Stimulated activated CD4-positive, alpha-beta T cell treated with anti-CD3 and anti-CD28 coated beads, Interleukin-2, amount 100 ng/mL, for 24 hours (primary cell): Measurements from ENCODE around the gene POU6F2.
"Not testable (repeated sequence)": the region's sequence is repeated elsewhere in the genome, so short reads cannot be mapped to it uniquely, and the experiment has no call there.

Experiments used
- DNase-seq, 2 donors: peaks; one replicate each; pipeline ENCODE4 v3.0.0-alpha.2; 2020

POU6F2 gene

DNA sequence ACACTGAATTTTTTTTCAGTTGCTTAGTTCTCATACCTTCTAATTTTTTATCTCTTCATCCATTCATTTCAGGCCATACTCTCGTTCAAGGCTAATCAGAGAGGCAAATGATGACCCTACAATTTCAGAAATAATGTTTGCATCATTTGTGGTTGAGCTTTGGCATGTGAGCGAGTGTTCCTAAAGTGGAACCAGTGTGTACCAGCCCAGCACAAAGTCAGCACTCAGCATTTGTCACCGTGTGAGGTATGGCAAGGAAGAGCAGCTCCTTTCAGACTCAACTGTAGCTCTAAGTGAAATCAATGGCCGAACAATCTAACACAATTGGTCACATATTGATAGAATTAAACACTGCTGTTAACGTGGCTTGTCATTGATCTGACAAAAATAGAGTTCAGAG lies 154.6 kb downstream of the POU6F2 start:
- no peak for DNase-seq

DNA sequence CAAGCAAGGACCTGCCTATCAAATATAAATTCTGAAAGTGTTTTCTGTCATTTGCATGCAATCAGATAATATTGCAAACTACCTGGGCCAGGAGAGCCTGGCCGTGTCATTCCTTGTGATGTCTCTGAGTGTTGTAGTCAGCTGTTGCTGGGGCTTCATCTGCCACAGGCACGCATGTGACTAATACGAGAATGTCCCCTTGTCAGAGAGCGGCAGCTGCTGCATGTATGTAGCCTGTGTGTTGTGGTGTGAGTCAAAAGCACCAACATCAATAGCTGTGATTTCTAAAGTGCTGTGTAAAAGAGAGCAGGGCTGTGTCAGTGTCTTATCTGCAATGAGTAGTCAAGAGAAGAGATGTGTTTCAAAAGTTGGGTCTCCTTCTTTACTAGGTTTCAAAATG lies 155.4 kb downstream of the POU6F2 start:
- DNase-seq: no peak

DNA sequence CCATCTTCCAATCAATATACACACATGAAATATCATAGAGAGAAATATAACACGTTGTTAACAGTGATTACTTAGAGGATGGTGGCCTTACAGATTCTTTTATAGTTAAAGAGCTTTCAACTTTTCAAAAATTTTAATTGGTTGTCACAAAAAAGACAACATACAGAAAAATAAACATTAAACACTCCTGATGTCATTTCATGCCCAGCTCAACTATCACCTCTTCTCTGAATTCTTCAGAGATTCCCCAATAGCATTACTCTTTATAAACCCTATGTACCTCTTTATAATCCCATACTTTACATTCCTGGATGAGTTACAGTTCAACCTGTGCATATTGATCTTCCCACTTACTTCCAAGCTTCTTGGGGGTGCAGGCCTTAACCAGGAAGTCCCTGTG lies 159.8 kb downstream of the POU6F2 start:
- no peak for DNase-seq

DNA sequence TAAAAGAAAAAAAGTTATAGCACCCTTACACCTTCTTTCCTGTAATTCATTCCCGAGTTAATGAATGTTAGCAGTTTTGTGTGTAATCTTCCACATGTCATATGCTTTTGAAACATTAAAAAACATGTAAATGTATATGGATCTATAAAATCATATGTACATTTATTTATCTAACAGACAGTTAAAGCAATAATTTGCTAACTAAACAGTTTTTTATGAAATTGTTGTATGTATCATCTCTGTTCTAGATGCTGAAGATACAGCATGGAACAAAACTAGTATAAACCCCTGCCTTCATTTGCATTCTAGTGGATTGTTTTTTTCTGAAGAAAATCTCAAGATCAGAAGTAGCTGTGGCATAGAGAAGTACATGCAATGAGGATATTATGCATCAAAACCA lies 165.0 kb downstream of the POU6F2 start:
- no peak for DNase-seq

DNA sequence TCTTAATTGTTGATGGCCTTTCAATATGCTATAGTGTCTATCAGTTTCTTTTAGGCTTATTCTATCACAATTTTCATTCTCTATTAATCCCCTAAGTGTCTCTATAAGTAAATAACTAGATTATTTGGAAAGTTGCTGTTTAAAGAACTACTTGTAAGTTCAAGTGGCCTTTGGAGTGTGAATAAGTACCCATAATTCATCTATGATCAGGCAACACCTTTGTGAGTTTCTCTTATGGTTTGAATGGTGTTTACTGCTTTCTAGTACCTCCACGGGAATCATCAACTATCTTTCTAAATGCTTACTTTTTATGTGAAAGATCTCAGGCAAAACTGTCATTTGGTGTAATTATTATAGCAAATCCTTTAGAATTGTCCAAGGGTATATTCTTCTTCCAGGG lies 166.7 kb downstream of the POU6F2 start:
- DNase-seq: no peak

DNA sequence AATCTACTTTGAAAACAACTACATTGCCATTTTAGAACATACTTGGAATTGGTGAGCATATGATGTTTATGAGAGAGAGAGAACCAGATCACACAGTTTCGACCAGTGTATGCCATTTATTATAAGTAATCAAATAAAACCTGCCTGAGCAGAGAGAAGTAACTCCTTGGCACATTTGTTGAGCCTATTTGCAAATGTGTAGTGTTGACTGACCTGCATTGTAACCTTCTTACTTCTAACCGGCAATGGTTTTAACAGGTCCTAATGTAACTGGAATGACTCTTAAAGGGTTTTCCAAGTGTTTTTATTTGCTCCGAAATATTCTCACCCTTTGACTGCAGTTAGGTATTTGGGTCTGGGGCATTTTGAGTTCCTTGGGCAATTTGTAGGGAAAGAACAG lies 167.6 kb downstream of the POU6F2 start:
- DNase-seq: no peak

DNA sequence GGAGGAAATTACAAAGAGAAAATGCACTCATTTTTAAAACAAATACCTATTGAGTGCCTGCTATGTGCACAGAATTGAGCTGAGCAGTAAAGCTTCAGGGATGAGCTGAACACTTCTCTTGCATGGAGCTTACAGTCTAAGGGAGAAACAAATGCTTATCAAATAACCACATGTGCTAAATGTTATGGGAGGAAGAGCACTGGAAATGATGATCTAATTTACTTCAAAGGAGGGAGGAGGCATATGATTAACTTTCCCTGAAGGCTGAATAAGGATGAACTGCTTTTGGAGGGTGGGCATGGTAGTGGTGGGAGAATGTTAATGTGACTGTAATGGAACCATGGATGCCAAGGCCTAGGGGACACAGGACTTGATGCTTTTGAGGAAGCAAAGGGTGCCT lies 168.2 kb downstream of the POU6F2 start:
- DNase-seq: no peak

DNA sequence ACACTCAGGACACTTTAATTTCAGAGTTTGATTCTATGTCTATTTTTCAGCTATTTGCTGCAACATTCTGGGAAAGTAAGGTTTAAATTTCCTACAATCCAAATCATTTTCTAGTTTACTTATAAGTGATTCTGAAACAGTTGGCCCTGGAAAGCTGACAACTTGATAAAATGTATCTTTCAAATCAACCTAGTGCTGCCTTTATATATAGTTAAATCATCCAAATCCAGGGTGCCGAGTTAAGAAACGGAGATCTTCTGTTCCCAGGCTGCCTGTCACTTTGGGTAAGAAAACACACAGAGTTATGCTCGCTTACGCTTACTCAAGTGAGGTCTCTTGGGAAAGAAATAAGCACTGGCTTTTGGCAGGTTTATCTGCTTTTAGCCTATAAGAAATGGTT lies 175.0 kb downstream of the POU6F2 start:
- no peak for DNase-seq

DNA sequence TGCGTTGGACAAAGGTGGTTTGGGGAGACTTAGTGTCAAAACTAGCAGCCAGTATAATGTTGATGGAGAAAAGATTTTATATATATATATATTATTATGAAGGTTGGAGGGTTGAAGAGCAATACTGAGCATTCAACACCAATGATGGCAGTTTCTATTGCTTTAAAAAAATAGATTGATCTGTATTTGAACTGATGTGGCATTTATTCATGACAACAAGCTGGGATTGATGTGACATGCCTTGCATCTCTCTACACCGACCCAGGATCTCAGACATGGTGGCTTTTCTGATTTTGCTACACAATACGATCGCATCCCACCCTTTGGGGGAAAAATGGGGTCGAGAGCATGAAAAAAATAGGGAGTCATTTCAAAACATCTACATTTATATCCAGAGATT lies 175.4 kb downstream of the POU6F2 start:
- DNase-seq: no peak

DNA sequence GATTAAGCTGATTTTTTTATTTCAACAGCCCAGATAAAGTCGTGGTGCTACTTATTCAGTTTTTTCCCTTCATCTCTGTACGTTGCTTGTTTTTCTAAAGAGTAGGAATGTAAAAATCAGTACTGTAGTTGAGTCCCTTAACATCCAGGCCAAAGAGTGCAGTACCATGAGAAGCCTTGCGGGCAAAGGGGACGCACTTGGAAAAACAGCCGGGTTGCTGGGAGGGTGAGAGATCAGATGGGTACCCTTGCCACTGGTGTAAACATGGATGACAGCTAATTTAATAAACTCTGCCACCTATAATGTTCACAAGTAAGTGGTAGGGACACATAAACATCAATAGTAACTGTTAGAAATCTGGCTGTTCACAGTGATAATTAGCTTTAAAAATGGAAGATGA lies 175.9 kb downstream of the POU6F2 start:
- no peak for DNase-seq

DNA sequence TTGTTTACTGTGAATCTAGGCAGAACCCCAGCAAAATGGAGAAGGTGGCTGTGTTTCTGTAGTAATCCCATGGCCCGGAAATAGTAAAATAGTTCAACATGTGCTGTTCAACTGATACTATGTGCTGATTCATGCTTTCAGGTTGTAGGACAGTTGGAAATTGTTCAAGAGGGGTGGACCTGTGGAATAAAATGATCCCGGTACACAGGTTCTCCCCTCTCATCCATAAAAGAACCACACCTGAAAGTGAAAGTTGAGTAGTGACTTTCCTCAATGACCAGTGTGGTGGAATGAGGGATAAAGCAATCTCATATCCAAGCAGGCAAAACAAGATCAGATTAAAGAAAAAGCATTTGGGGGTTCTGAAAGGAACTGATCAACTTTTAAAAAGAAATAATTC lies 177.1 kb downstream of the POU6F2 start:
- no peak for DNase-seq

DNA sequence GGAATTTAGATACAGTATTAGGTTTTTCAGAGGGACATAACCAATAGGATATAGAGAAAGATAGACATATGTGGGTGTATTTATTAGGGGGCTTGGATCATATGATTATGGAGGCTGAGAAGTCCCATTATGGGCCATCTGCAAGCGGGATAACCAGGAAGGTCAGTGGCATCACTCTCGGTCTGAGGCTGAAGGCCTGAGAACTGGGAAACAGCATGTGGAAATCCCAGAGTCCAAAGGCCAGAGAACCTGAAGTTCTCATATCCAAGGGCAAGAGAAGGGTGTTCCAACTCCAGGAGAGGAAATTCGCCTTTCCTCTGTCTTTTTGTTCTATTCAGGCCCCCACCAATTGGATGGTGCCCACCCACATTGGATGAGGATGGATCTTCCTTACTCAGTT lies 180.7 kb downstream of the POU6F2 start:
- no peak for DNase-seq

DNA sequence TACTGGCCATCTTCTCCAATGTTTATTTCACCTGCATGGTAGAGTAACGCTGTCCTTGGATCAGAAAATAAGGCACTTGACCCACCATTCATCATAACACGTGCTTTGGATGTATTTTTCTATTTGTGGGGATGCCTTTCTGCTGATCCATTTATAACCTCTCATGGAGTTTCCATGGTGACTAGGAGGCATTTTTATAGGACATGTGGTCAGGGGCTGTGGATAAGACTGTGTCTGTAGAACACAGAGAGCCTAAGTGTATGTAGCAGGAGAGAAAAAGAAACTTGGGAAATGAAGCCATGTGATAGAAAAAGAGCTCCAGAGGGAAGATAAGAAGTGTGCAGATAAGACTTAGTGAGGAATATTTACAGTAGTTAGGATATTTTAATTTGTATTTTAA lies 184.2 kb downstream of the POU6F2 start:
- DNase-seq: no peak

DNA sequence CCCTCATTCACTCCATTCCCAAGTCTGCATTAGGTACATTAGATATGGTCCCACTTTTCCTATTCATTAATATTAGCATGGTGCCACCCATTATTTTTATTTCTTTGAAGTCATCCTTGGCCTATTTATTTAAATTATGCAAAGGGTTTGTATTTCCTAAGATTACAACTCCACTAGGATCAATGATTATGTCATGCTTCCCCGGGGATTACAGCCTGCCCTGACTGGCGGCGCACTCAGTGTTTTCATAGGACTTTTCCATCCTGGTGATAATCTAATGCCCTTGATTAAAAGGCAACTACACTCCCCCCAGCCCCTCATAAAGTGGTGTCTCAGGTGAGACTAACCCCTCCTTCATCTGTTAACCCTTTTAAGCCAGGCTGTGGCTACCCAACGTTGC lies 187.2 kb downstream of the POU6F2 start:
- DNase-seq: no peak

DNA sequence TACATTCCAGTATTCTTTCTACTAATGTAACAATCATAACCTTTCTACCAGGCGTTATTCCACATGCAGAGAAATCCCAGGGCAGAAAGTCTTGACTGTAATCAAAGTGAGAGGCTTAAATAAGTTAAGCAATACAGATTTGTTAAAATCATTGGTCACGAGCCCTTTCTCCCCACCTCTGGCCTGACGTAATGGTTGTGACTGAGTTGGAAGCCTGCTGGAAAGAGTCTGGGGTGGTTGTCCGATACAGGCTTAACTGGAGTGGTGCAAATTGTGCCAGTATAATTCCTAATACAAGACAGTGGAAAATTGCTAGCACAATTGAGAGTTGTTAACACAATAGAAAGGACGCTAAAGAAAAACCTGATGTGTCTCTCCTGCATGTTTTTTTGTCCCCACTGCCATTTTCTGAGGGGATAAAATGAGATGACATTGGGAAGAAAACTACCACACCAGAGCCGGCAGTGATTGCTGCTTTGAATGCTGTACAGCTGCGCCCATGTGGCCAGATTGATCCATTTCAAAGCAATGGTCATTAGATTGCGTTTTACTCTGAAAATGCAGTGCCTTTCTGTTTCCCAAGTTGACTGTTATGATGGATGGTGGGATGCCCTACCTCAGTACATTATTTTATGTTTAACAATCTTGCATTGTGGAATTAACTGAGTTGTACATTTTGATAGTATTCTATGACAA lies 190.8 kb downstream of the POU6F2 start:
- DNase-seq: no peak

DNA sequence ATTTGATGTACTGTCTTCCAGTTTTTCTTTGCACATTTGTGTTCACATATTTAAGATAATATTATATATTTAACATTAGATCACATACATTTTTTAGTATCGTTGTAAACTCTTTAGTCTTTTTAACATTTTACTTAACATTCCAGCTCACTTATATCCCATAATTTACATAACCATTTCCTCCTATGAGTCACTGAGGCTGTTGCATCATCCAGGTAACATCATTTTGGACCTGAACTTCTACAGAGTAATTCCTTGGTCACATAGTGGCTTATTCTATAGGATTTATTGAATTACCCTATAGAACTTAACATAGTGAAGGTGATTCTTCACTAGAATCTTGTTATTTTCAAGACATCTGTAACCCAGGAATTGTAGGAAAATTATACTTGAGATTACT lies 194.4 kb downstream of the POU6F2 start:
- DNase-seq: no peak

DNA sequence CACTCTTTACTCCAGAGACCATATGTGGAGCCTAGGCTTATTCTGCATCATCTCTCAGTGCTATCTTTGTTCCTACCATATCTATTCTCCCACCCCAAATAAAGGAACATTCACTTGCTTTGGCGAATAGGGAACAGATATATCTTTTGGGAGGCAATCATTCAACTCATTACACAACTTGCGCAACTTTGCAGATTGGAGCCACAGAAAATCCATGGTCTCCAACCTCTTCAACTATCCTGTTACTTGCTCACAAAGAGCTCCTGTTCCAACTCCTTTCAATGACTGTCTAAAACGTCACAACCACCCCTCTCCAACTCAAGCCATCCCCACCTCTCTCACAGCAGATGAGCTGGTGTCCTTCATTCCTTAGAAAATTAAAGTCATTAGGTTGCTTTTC lies 203.7 kb downstream of the POU6F2 start:
- DNase-seq: no peak

DNA sequence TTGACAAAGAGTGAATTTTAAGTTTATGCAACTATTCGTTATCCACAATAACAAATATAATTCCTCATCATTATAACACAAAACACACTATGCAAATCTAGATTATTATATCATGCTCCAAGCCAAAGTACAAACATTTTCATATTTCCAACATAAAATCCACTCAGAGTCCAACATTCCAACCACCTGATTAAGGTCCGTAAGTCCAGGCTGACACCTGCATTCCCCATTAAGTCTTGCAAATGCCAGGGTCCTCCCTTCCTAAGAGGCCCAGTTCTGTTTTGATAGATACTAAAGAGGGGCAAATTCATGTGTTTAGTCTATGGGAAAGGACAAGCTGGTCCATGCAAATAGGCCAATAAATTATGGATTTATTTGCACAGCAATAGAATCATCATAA lies 206.1 kb downstream of the POU6F2 start:
- no peak for DNase-seq

DNA sequence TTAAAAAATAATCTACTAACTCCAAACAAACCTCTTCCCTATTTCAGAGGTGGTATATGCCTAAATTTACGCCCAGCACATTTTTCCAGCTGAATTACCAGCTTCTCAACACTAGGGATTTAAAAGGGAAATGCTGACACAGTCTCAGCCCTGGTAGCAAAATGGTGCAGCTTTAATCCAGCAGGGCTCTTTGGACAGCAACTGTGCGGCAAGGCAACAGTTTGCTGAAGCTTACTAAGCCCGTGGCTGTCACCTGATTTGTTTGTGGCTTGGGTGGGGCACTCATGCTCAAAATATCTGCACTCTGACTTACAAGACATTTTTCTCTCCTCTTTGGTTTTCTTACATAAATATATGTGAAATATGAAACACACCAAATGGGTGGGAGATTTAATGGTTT lies 206.7 kb downstream of the POU6F2 start:
- no peak for DNase-seq

DNA sequence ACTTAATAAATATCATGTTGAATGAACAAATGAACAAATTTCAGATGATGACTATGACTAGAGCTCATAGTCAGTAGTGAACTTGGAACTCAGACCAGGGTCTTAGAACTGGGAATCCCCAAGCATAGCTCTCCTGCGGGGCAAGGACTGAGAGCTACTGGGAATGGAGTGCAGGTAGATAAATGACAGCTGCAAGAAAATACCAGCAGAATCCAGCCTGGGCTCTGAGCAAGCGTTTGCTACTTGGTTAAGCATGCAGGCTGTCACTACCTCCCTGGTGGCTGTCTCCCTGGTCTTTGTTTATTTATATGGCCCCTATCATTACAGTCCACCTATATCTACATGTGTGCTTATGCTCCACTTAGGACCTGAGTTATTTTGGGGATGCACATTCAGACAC lies 208.4 kb downstream of the POU6F2 start:
- no peak for DNase-seq

DNA sequence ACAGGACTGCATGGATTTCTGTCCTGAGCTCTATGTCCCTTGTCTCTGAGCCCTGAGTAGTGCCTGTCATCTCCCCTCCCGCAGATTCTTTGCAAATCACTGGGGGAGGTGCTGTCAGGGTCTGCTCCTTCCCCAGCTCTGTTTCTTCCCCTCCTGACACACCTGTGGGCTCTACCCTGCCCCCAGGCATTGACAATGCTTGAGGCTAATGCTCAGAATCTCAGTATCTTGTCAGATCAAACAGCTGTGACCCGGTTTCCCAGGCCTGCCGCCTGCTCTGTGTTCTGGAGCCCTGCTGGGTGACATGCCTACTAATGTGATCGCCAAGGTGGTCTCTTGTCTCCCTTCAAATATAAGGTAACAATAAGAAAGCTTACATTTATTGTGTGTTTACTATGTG lies 209.0 kb downstream of the POU6F2 start:
- no peak for DNase-seq

DNA sequence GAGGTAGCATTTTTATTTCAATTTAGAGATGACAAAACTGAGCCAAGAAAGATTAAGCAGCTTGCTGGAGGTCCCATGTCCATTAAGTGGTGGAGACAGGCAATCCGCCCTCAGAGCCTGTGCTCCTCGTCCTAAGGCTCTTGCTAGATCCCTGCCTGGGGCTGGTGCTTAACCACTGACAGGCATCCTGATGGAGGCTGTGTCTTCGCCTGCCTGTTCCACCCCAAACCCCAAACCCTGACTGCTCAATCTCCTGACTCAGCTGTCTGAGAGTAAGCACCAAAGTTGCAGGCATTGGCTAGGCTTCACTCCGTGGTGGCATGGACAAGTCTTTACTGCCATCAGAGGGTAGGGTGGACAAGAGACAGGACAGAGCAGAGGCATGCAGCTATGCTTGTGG lies 209.4 kb downstream of the POU6F2 start:
- DNase-seq: no peak

DNA sequence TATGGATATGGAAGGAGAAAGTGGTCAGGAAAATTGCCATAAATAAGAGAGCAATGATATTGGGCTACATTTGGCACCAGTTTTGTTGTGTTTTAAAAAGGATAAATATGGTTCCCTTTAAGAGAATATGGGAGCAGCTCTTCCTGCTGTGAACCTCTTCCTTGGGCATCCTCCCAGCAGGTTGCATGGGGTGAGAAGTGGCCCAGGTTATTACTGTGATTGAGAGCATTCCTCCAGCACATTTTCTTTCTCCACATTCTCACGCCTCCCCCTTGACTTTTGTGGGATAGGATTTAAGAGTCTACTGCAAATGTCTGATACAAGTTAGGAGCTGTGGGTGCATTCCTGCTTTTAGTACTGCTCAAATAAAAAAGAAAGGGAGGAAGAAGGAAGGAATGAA lies 214.8 kb downstream of the POU6F2 start:
- no peak for DNase-seq

DNA sequence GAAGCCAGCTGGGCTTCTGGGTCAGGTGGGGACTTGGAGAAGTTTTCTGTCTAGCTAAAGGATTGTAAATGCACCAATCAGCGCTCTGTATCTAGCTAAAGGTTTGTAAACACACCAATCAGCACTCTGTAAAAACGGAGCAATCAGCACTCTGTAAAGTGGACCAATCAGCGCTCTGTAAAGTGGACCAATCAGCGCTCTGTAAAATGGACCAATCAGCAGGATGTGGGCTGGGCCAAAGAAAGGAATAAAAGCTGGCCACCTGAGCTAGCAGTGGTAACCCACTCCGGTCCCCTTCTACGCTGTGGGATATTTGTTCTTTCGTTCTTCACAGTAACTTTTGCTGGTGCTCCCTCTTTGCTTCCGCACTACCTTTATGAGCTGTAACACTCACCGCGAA lies 216.7 kb downstream of the POU6F2 start:
- DNase-seq: not testable (repeated sequence)

DNA sequence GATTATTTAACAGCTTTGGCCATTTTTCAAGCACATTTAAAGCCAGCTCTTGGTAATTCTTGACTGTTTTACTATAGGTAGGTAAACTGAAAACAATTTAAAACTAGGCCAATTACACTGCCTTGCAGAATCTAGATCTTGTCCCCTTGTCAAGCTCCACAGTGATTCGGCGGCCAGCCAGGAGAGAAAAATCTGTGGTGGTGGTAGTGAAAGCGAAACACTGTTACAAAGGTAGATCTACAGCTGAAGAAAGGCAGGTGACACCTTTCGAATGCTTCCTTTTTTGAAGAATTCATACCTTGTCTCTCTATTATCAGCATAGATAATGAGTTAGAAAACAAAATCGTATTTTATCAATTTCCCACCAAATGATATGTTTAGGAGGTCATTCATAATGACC lies 218.3 kb downstream of the POU6F2 start:
- no peak for DNase-seq

DNA sequence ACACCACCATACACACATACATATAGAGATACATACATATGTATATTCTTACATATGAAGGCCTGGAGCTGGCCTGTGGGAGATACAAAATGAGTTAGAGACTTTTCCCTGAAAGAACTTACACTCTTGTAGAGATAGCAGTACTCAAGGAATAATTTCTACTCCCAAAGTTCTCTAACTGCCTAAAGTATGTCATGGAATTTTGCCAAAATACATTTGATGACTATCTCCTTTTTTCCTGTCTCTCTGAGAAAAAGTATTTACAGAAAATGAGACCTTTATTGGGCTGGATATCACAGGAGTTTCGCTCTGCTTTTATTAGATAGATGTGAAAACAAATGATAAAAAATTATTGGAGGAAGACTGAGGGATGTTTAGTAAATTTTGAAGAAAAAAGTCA lies 220.1 kb downstream of the POU6F2 start:
- DNase-seq: no peak
